ENCODE measurements around the gene INTS14. TPM values are rescaled to one million over a fixed set of nuclear protein-coding genes. Genes with fewer than 3 reads are reported as not detected.

INTS14 gene
- total RNA-seq, 1 experiment from 2014 or later = 41.2 TPM

DNA sequence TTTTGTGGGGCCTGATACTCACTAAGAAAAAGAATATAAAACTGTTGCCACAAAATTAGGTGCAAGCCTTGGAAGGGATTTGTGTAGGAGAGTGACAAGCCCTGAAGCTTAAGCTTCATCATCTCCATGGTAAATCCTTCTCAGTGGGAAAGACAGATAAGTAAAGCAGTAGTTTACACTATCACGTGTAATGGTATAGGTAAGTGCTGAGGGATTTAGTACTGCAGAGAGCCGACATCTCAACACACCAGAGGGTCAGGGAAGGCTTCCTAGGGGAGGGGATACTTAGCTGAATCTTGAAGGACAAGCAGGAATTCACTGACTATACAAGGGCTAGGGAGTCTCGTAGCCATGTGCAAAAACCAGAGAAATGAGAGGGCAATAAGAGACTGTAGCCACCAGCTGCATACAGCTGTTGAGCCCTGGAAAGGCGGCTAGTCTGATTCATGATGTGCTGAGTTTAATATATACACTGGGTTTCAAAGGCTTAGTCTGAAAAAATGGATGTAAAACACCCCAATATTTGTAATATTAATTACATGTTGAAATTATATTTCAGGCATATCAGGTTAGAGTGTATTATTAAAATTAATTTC lies 21.9 kb upstream of the INTS14 start:
- intact Hi-C loops (cut with micrococcal nuclease; ENCODE audit: unreplicated experiment) (loop anchor here (10.0 kb wide), 1 partner anchor 192 kb away; no protein-coding TSS in a partner anchor), in situ Hi-C loops (cut with HindIII; ENCODE audit: low pct_unique_long_range_greater_than_20kb, low sequenced_read_pairs) (no loop called here)
- Histone ChIP-seq H3K9me3 (ENCODE audit: control insufficient read depth, insufficient read depth, low read depth, low read length) (no peaks in the 10 kb centered on the region), H3K27me3 (ENCODE audit: control insufficient read depth, insufficient read depth, low read length) (no peaks in the 10 kb centered on the region), H3K4me1 (ENCODE audit: control insufficient read depth, insufficient read depth, low read length) (no peaks in the 10 kb centered on the region), H3K36me3 (ENCODE audit: control insufficient read depth, insufficient read depth, low read length) (no peaks in the 10 kb centered on the region), H3K27ac (ENCODE audit: low read length) (no peak overlapping the region), H3K4me3 (ENCODE audit: low read depth in 2 of 2, low read length in 2 of 2) (no peak overlapping the region)
- DNase-seq (ENCODE audit: low read depth, low spot score) (no peak), ATAC-seq (no peak)
- BruUV-seq (replicated peaks) = no TSS peak
- POLR2A ChIA-PET = no interaction called here
- CTCF ChIA-PET = no interaction called here
- TF ChIP-seq SIN3A (IDR thresholded peaks at IDR 0.05; ENCODE audit: borderline replicate concordance, insufficient read depth, low read depth, low read length) = no peak

DNA sequence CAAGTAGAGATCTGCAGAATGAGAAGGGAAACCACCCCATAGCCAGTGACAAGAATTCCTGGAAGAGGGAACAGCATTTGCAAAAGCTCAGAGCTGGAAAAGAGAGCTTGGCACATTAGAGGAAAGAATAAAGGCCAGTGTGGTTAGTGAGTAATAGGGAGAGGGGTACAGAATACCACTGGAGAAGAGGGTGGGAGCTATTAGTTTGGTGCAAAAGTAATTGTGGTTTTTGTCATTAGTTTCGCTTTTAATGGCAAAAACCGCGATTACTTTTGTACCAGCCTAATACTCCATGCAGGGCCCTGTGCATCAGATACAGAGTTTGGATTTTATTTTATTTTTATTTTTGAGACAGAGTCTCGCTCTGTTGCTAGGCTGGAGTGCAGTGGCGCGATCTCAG lies 20.6 kb upstream of the INTS14 start:
- in situ Hi-C loops (cut with HindIII; ENCODE audit: low pct_unique_long_range_greater_than_20kb, low sequenced_read_pairs) = no loop called here
- DNase-seq (ENCODE audit: low read depth, low spot score) = no peak
- H3K4me3 ChIP-seq (ENCODE audit: low read depth in 2 of 2, low read length in 2 of 2) = no peak overlapping the region
- no peaks in the 10 kb centered on the region for H3K9me3 ChIP-seq (ENCODE audit: control insufficient read depth, insufficient read depth, low read depth, low read length)
- no peaks in the 10 kb centered on the region for H3K4me1 ChIP-seq (ENCODE audit: control insufficient read depth, insufficient read depth, low read length)
- H3K36me3 ChIP-seq (ENCODE audit: control insufficient read depth, insufficient read depth, low read length) = no peaks in the 10 kb centered on the region
- ChIA-PET POLR2A (no interaction called here), CTCF (interaction anchor here (0.6 kb wide), 1 partner anchor 308 kb away, joined by 3 read pairs; no protein-coding TSS in a partner anchor)
- intact Hi-C loops (cut with micrococcal nuclease; ENCODE audit: unreplicated experiment) = loop anchor here (10.0 kb wide), 1 partner anchor 193 kb away; no protein-coding TSS in a partner anchor
- no TSS peak for BruUV-seq (replicated peaks)
- TF ChIP-seq, protein P1, sequence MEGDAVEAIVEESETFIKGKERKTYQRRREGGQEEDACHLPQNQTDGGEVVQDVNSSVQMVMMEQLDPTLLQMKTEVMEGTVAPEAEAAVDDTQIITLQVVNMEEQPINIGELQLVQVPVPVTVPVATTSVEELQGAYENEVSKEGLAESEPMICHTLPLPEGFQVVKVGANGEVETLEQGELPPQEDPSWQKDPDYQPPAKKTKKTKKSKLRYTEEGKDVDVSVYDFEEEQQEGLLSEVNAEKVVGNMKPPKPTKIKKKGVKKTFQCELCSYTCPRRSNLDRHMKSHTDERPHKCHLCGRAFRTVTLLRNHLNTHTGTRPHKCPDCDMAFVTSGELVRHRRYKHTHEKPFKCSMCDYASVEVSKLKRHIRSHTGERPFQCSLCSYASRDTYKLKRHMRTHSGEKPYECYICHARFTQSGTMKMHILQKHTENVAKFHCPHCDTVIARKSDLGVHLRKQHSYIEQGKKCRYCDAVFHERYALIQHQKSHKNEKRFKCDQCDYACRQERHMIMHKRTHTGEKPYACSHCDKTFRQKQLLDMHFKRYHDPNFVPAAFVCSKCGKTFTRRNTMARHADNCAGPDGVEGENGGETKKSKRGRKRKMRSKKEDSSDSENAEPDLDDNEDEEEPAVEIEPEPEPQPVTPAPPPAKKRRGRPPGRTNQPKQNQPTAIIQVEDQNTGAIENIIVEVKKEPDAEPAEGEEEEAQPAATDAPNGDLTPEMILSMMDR (IDR thresholded peaks at IDR 0.05) = no peak
- ATAC-seq = no peak
- no peaks in the 10 kb centered on the region for H3K27me3 ChIP-seq (ENCODE audit: control insufficient read depth, insufficient read depth, low read length)
- no peak overlapping the region for H3K27ac ChIP-seq (ENCODE audit: low read length)

GRCh38 chr15:65630760-65631159 lies 19.8 kb upstream of the INTS14 start:
- DNase-seq (ENCODE audit: low read depth, low spot score) (no peak), ATAC-seq (no peak)
- intact Hi-C loops (cut with micrococcal nuclease; ENCODE audit: unreplicated experiment) = loop anchor here (10.0 kb wide), 1 partner anchor 194 kb away; no protein-coding TSS in a partner anchor
- Histone ChIP-seq H3K4me1 (ENCODE audit: control insufficient read depth, insufficient read depth, low read length) (no peaks in the 10 kb centered on the region), H3K9me3 (ENCODE audit: control insufficient read depth, insufficient read depth, low read depth, low read length) (no peaks in the 10 kb centered on the region), H3K27me3 (ENCODE audit: control insufficient read depth, insufficient read depth, low read length) (no peaks in the 10 kb centered on the region), H3K27ac (ENCODE audit: low read length) (no peak overlapping the region), H3K36me3 (ENCODE audit: control insufficient read depth, insufficient read depth, low read length) (no peaks in the 10 kb centered on the region), H3K4me3 (ENCODE audit: low read depth in 2 of 2, low read length in 2 of 2) (no peak overlapping the region)
- in situ Hi-C loops (cut with HindIII; ENCODE audit: low pct_unique_long_range_greater_than_20kb, low sequenced_read_pairs) = no loop called here
- ChIA-PET CTCF (no interaction called here), POLR2A (no interaction called here)
- no peak for TF ChIP-seq TCF7L2 (IDR thresholded peaks at IDR 0.05; ENCODE audit: low read depth, low read length)
- TF ChIP-seq REST (IDR thresholded peaks at IDR 0.05; ENCODE audit: insufficient read depth in 1 of 2, low read depth in 2 of 2, low read length in 1 of 2) = no peak
- TF ChIP-seq, protein P1 (IDR thresholded peaks at IDR 0.05) = no peak
- no peak for TF ChIP-seq POLR2AphosphoS5 (IDR thresholded peaks at IDR 0.05; ENCODE audit: low read depth, low read length)
- TF ChIP-seq SIN3A (IDR thresholded peaks at IDR 0.05; ENCODE audit: borderline replicate concordance, insufficient read depth, low read depth, low read length) = no peak
- BruUV-seq (replicated peaks) = no TSS peak

Measured in Panc1 (cell line).